ENCODE data around the gene MRPL28. TPM values are rescaled to one million over a fixed set of nuclear protein-coding genes. Genes with fewer than 3 reads are reported as not detected.
A peak's percentile ranks its signal among the peaks of the same experiment; 100 is the strongest.

Gene MRPL28
- total RNA-seq, 1 experiment from 2014 or later: 91.2 TPM

DNA sequence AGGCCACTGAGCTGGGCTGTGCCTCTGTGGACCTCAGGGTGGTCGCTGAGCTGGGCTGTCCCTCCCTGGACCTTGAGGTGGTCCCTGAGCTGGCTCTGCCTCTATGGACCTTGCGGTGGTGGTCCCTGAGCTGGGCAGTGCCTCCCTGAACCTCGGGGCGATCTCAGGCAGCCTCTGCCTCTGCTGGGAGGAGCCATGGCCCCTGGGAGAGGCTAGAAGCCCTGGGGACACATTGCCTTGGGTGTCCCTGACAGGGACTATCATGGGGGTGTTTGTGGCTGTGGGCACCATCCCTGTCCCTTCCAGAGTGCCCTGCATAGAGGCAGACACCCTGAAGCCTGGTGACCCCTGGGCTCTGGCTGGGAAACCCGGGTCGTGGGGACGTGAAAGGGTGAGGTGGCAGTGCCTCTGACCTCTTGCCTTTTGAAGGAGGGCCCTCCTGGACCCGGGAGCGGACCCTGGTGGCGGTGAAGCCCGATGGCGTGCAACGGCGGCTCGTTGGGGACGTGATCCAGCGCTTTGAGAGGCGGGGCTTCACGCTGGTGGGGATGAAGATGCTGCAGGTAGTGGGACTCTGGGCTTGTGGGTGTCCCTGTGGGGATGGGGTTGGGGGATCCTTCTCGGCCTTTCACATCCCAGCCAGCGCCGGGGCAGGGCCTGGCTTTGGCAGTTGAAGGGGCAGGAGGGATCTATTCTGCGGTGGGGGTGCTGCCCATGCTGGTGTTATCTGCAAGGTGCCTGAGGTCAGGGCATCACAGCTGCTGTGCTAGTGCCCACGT is 28.4 kb upstream of the MRPL28 start:
- H3K27ac Mint-ChIP-seq (ENCODE audit: unreplicated experiment): no peak overlapping the region
- Histone ChIP-seq H3K27me3 (replicated peaks; ENCODE audit: control insufficient read depth, insufficient read depth, low read length) (no peaks in the 10 kb centered on the region), H3K9me3 (no peaks in the 10 kb centered on the region), H3K36me3 (ENCODE audit: control insufficient read depth, insufficient read depth, low read length) (peaks cover 3% of the 10 kb centered on the region), H3K4me3 (ENCODE audit: low read depth, low read length) (no peak overlapping the region), H3K4me1 (peaks cover 11% of the 10 kb centered on the region; the same call in 1 of the 2 replicates)
- DNase-seq: no peak
- no TSS peak for BruUV-seq (replicated peaks)
- CTCF ChIA-PET: interaction anchor here (1.0 kb wide), 1 partner anchor 18 kb away, joined by 3 read pairs; no protein-coding TSS in a partner anchor
- POLR2A ChIA-PET: no interaction called here
- H3K36me3 Mint-ChIP-seq (ENCODE audit: insufficient read depth, unreplicated experiment): peaks cover 30% of the 10 kb centered on the region
- H3K4me3 Mint-ChIP-seq (ENCODE audit: unreplicated experiment): peak overlapping the region; percentile 58
- H3K4me1 Mint-ChIP-seq (ENCODE audit: low read depth, unreplicated experiment): no peaks in the 10 kb centered on the region
- no peaks in the 10 kb centered on the region for H3K9me3 Mint-ChIP-seq (ENCODE audit: unreplicated experiment)
- intact Hi-C loops (cut with micrococcal nuclease; ENCODE audit: unreplicated experiment): no loop called here
- H3K27me3 Mint-ChIP-seq (ENCODE audit: insufficient read depth, unreplicated experiment): no peaks in the 10 kb centered on the region
- TF ChIP-seq, protein P1, sequence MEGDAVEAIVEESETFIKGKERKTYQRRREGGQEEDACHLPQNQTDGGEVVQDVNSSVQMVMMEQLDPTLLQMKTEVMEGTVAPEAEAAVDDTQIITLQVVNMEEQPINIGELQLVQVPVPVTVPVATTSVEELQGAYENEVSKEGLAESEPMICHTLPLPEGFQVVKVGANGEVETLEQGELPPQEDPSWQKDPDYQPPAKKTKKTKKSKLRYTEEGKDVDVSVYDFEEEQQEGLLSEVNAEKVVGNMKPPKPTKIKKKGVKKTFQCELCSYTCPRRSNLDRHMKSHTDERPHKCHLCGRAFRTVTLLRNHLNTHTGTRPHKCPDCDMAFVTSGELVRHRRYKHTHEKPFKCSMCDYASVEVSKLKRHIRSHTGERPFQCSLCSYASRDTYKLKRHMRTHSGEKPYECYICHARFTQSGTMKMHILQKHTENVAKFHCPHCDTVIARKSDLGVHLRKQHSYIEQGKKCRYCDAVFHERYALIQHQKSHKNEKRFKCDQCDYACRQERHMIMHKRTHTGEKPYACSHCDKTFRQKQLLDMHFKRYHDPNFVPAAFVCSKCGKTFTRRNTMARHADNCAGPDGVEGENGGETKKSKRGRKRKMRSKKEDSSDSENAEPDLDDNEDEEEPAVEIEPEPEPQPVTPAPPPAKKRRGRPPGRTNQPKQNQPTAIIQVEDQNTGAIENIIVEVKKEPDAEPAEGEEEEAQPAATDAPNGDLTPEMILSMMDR (IDR thresholded peaks at IDR 0.05; ENCODE audit: insufficient read depth in 1 of 2, low read depth in 1 of 2, low read length in 1 of 2, severe bottlenecking in 1 of 2, unreplicated experiment in 1 of 2): no peak

DNA sequence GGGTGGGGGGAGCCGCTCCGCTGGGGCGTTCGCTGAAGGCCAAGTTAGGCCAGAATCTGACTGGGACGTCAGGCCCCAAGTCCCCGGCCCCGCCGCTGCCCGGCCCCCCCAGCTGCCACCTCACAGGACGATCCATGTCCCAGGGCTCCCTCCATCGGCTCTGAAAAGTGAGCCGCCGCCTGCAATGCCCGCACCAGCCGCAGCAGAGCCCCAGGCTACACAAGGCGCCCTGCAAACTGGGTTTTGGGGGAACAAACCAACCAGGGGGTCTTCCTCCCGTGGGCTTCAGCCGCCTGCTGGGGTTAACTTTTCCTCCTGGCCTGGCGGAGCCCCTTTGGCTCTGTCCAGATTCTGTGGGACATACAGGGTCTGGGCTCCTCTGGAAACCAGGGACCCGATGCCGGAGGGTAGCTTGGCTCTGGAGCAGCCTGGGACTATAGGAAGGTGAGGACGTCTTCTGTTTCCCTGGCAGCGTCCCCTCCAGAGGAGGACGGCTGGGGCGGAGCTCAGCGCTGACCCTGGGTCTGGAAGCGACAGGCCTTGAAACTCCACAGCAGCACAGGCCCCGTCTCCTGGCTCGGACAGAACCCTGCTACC is 27.5 kb upstream of the MRPL28 start:
- CTCF ChIA-PET: interaction anchor here (0.6 to 1.0 kb wide), 2 partner anchors 17 to 45 kb away, joined by 3 read pairs; partner anchors contain the start of gene AXIN1
- H3K4me3 Mint-ChIP-seq (ENCODE audit: unreplicated experiment): peak overlapping the region; percentile 58
- no peaks in the 10 kb centered on the region for H3K4me1 Mint-ChIP-seq (ENCODE audit: low read depth, unreplicated experiment)
- H3K27me3 ChIP-seq (replicated peaks; ENCODE audit: control insufficient read depth, insufficient read depth, low read length): no peaks in the 10 kb centered on the region
- H3K4me1 ChIP-seq: 0 out of 2 replicates have a peak, but pooled peaks cover 4% of the 10 kb centered on the region
- H3K36me3 Mint-ChIP-seq (ENCODE audit: insufficient read depth, unreplicated experiment): peaks cover 30% of the 10 kb centered on the region
- H3K36me3 ChIP-seq (ENCODE audit: control insufficient read depth, insufficient read depth, low read length): peaks cover 3% of the 10 kb centered on the region
- no TSS peak for BruUV-seq (replicated peaks)
- intact Hi-C loops (cut with micrococcal nuclease; ENCODE audit: unreplicated experiment): no loop called here
- H3K27ac Mint-ChIP-seq (ENCODE audit: unreplicated experiment): no peak overlapping the region
- H3K9me3 Mint-ChIP-seq (ENCODE audit: unreplicated experiment): no peaks in the 10 kb centered on the region
- TF ChIP-seq, protein P1 (IDR thresholded peaks at IDR 0.05; ENCODE audit: insufficient read depth in 1 of 2, low read depth in 1 of 2, low read length in 1 of 2, severe bottlenecking in 1 of 2, unreplicated experiment in 1 of 2): no peak
- H3K9me3 ChIP-seq: no peaks in the 10 kb centered on the region
- peak in 1 of 2 experiments; percentile 30 for DNase-seq
- H3K27me3 Mint-ChIP-seq (ENCODE audit: insufficient read depth, unreplicated experiment): no peaks in the 10 kb centered on the region
- POLR2A ChIA-PET: no interaction called here
- H3K4me3 ChIP-seq (ENCODE audit: low read depth, low read length): no peak overlapping the region

- CTCF ChIA-PET: interaction anchor here (1.0 kb wide), 1 partner anchor 9 kb away, joined by 3 read pairs; no protein-coding TSS in a partner anchor
- H3K4me1 ChIP-seq: no peaks in the 10 kb centered on the region
- H3K9me3 Mint-ChIP-seq (ENCODE audit: unreplicated experiment): no peaks in the 10 kb centered on the region
These were observed 26.9 kb upstream of the MRPL28 start, which contains the start of gene NME4 for GRCh38 chr16:397135-397661. Gene NME4, plus strand, starts transcription at chr16:397199. Its CDS starts 24 bp downstream, at chr16:397223.

More at GRCh38 chr16:397135-397661, 26.9 kb upstream of the MRPL28 start, which contains the start of gene NME4:
- Mint-ChIP-seq H3K4me1 (ENCODE audit: low read depth, unreplicated experiment) (no peaks in the 10 kb centered on the region), H3K27ac (ENCODE audit: unreplicated experiment) (peak within 1 kb of the TSS; percentile 81), H3K27me3 (ENCODE audit: insufficient read depth, unreplicated experiment) (no peaks in the 10 kb centered on the region), H3K36me3 (ENCODE audit: insufficient read depth, unreplicated experiment) (peaks cover 27% of the 10 kb centered on the region), H3K4me3 (ENCODE audit: unreplicated experiment) (peak within 1 kb of the TSS; percentile 85)
- POLR2A ChIA-PET: no interaction called here
- TF ChIP-seq, protein P1 (IDR thresholded peaks at IDR 0.05; ENCODE audit: insufficient read depth in 1 of 2, low read depth in 1 of 2, low read length in 1 of 2, severe bottlenecking in 1 of 2, unreplicated experiment in 1 of 2): no peak
- intact Hi-C loops (cut with micrococcal nuclease; ENCODE audit: unreplicated experiment): no loop called here
- peak in 1 of 2 experiments; percentile 49 for DNase-seq
- peak within 1 kb of the TSS; percentile 55 for H3K4me3 ChIP-seq (ENCODE audit: low read depth, low read length)
- peaks cover 3% of the 10 kb centered on the region for H3K36me3 ChIP-seq (ENCODE audit: control insufficient read depth, insufficient read depth, low read length)
- no peaks in the 10 kb centered on the region for H3K27me3 ChIP-seq (replicated peaks; ENCODE audit: control insufficient read depth, insufficient read depth, low read length)
- no peaks in the 10 kb centered on the region for H3K9me3 ChIP-seq
- BruUV-seq (replicated peaks): no TSS peak
